HG03045 (cell line): ENCODE results near the gene TDRD7.
"Not testable (repeated sequence)": the region's sequence is repeated elsewhere in the genome, so short reads cannot be mapped to it uniquely, and the experiment has no call there.

Experiments
- ATAC-seq: cut with Tn5 transposase; IDR thresholded peaks from one replicate; pipeline ENCODE4 v1.9.1; 2021; ENCODE audit warnings: mild to moderate bottlenecking, moderate library complexity; ENCODE audit not compliant: unreplicated experiment

Gene TDRD7

DNA sequence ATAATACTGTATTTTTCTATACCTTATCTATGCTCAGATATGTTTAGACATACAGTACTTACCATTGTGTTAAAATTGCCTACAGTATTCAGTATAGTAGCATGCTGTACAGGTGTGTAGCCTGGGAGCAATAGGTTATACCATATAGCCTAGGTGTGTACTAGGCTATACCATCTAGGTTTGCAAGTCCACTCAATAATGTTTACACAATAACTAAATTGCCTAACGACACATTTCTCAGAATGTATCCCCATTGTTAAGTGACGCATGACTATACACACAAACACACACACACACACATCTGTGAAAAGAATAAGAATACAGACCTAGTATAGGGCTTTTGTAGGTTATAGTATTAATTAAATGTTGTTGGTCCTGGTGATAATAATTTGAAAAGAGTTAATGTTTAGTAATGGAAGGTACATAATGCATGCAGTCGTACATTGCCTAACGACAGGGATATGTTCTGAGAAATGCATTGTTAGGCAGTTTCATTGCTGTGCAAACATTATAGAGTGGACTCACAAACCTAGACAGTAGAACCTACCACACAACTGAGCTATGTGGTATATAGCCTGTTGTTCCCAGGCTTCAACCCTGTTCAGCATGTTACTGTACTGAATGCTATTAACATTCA, 13.6 kb downstream of the TDRD7 start:
- no peak for ATAC-seq

DNA sequence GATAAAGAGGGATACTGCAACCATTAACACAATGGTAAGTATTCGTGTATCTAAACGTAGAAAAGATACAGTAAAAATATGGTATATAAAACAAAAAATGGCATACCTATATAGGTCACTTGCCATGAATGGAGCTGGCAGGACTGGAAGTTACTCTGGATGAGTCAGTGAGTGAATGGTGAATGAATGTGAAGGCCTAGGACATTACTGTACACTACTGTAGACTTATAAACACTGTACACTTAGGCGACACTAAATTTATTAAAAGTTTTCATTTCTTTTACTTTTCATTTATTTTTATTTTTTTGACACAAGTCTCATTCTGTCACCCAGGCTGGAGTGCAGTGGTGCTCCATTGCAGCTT, 14.1 kb downstream of the TDRD7 start:
- ATAC-seq = no peak

DNA sequence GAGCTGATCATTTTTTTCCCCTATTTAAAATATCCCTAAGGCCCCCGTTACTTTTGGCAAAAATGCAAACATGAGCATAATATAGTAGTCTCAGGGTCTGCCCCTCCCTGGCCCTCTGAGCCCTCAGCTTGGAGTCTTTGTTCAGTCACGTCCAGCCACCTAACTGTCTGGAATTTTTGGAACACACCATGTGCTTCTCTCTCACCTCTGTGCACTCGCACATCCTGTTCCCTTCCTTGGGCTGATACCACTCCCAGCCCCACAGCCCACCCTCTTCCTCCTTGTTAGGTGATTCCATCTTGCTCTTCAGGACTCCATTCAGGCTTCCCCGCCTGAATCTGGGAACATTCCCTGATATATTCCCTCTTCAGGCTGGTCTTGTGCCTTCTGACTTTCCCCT, 16.0 kb downstream of the TDRD7 start:
- ATAC-seq = no peak

DNA sequence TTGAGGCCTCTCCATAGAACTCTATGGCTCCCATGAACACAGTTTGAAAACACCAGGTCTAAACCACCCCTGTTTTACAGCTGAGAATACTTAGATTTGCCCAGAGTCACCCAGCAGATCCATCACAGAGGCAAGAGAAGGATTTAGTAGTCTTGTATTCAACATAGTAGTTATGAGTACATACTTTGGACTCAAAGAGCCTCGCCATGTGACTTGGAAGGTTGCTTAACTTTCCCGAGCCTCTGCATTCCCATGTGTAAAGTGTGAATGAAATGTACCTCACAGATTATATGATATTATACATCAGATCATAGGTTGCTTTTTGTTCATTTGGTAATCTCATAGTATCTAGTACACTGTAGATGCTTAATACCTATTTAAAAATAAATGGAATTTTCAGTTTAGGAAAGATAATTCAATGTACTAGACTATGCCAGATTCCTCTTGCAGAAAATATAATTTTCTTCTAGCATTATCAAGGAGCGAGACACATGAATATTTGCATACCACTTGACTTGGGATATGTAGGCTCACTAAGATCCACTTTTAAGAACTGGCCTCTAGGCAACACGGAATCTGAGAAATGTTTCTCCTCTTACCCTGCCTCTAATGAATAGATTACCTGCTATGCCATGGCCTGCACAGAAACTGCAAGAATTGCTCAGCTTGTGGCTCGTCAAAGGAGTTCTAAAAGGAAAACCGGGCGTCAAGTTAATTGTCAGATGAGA, 18.6 kb downstream of the TDRD7 start:
- ATAC-seq = no peak

DNA sequence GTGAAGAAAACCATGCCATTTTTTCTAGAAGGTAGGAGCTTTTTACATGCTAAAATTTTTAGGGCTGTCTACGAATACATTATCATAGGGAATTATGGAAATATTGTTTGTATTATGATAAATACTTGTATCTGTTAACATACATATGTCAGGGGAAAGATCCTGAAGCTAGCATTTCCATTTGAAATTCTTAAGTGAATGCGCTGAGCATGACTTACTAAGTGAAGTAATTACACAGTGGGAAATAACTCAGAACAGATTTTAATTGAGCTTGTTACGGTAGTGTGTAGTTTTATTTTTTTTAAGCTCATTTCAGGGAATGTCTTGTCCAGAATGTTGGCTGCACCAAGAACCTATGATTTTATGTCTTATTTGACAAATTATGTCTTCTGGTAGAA, 19.1 kb downstream of the TDRD7 start:
- no peak for ATAC-seq

DNA sequence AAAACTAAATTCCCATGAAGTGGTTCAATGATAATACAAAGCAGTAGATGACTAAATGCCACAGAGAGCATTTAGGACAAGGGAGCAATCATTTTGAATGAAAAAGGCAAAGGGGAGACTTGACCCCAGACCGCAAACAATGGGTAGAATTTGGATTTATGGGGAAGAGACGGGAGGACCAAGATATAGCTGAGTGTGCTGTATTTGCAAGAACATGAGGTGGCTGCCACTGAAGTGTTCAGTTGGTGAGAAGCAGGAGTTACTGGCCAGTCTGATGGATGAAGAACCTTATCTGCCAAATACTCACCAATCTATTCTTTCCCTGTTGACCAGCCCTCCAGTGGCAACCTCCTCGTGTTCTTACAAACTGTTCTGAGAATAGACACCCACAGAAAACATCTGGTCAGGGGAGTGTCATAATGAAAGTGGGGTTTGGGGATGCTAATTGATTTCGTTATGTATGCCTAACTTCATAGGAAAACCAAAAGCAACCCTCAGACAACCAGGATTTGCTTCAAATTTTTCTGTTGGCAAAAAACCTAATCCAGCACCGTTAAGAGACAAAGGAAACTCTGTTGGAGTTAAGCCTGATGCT, 19.8 kb downstream of the TDRD7 start:
- ATAC-seq = peak; percentile 66

DNA sequence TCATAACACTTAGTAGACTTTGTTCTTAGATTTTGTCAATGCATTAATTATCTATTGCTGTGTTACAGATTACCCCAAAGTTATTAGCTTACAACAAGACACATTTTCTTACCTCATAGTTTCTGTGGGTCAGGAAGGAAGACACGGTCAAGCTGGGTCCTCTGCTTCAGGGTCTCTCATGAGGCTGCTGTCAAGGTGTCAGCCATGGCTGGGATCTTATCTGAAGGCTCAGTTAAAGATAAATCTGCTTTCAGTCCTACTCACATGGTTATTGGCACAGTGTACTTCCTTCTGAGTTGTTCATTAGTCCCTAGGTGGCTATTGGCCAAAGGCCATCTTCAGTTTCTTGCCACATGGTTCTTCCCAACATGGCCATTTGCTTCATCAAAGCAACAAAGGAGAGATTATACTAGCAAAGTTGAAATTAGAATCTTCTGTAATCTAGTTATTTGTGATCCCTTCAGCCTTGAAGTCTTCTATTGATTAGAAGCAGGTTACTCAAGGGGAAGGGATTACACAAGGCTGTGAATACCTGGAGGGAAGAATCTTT, 25.2 kb downstream of the TDRD7 start:
- no peak for ATAC-seq

DNA sequence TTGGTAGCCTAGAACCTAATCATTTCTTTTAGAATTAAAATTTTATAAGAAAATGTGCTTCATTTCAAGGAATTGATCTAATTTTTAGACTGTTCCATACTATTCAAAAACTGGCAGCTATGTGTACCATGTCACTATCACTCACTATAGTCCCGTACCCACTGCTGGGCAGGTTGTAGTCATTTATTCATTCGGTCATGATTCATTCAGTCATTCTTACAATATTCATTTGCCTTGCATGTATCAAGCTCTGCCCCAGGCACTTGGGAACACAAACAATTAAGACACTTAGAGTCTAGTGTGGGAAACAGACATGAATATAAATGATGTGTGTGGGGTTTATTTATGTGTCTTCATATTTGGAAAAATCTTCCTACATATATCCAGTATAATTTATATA, 26.4 kb downstream of the TDRD7 start:
- ATAC-seq = no peak

DNA sequence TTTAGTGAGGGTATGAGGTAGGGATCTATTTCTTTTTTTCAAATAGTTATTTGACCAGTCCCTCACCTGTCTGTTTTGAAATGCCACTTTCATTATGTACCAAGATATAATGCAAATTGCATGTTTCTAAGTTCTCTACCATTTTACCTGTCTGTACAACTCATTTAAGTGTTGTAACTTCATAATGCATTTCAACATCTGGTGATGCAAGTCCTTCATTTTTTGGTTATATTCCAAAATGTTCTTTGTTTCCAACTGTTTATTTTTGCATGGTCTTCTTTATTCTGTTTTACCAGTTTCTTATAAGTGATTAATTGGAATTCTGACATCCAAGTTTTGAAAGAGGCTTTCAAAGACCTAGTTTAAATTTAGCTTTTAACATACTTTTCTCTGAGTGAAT, 26.8 kb downstream of the TDRD7 start:
- no peak for ATAC-seq

DNA sequence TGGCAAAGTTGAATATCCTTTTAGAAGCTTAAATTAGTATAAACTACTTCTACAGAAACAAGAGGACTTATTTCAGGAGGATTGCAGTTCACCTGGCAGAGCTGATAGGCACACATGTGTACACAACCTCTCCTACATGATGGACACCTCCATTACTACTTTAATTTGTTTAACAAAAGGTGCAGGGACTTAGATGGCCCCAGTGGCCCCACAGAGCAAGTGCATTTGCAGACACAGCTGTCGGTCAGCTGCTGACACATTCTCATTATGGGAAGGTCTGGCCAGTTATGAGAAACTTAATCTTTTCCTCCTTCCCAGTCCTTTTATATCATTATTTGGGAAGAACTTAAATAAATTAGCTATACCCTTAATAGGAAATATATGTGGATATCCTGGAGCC, 28.3 kb downstream of the TDRD7 start:
- ATAC-seq = no peak

DNA sequence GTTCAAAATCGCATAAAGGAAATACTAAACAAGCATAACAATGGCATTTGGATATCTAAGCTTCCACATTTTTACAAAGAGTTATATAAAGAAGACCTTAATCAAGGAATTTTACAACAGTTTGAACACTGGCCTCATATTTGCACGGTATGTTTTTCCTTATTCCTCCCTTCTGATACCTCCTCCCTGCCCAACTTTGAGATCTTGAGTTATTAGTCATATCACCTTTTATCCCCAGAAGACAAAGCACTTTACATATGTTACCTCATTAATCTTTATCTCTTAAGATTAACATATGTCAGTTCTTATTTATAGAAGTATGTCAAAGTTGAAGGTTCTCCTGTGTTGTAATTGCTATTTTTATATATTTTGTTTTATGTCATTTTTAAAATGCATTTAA, 29.8 kb downstream of the TDRD7 start:
- ATAC-seq = no peak

DNA sequence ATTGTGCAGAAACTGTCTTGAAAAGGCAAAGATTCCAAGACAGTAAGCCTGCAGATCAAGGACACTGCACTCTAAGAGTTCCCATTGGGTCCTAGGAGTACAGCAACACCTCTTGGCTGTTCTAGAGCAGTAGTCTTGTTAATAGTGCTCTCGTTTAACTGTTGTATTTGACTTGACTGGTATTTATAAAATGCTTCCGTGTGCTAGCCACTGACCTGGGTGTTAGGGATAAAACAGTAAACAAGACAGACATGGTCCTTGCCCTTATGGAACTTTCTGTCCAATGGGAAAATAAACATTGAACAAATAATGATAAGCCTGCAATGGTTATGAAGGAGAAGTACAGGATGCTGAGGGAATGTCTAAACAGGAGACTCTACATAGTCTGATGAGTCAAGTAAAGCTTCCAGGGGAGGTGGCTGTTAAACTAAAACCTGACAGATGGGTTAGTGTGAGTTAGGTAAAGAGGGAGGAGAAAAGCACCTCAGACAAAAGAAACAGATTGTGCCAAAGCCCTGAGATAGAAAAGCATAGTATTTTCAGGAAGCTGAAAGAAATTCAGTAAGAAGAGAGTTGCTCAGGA, 33.3 kb downstream of the TDRD7 start:
- ATAC-seq = no peak

DNA sequence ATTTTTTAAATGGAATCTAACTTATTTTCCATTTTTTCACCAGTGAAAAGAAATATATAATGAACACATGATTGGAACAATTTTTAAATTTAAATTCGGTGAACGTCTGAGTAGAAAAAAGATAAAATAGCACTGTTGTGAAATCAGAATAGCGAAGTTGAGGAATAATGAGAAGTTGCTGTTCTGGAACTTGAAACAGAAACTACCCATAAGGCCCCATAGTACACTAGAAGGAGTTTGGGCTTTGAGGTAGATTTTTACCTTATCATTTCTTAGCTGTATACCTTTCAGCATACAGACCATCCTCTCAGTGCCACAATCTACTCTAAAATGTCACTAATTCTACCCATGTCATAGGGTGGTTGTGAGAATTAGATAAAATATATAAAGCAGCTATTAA, 35.1 kb downstream of the TDRD7 start:
- ATAC-seq = no peak

DNA sequence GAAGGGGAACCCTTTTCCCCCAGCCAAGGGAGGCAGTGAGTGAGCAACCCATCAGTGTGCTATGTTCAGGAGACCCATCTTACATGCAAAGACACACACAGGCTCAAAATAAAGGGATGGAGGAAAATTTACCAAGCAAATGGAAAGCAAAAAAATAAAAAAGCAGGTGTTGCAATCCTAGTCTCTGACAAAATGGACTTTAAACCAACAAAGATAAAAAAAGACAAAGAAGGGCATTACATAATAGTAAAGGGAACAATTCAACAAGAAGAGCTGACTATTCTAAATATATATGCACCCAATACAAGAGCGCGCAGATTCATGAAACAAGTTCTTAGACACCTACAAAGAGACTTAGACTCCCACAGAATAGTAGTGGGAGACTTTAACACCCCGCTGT, 41.7 kb downstream of the TDRD7 start:
- ATAC-seq = not testable (repeated sequence)

DNA sequence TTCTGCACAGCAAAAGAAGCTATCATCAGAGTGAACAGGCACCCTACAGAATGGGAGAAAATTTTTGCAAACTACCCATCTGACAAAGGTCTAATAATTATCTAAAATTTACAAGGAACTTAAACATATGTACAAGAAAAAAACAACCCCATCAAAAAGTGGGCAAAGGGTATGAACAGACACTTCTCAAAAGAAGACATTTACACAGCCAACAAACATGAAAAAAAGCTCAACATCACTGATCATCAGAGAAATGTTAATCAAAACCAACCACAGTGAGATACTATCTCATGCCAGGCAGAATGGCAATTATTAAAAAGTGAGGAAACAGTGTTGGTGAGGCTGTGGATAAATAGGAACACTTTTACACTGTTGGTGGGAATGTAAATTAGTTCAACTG, 44.9 kb downstream of the TDRD7 start:
- ATAC-seq = not testable (repeated sequence)

DNA sequence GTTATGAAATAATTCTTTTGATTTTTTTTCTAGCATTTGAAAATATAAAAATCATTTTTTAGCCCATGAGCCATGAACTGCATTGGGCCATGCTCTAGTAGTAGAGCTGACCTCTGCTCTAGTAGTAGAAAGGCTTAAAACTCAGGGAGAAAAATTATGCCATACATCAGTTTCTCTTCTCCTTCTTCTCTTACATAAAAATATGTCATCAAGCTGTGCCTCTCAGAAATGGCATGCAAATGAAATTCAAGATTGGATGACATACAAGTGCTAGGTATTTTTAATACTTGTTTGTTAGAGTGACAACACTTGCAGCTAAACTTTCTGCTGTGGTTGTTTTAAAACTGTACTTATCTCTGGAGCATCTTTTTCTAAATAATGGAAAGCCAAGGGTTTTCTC, 47.4 kb downstream of the TDRD7 start:
- no peak for ATAC-seq

DNA sequence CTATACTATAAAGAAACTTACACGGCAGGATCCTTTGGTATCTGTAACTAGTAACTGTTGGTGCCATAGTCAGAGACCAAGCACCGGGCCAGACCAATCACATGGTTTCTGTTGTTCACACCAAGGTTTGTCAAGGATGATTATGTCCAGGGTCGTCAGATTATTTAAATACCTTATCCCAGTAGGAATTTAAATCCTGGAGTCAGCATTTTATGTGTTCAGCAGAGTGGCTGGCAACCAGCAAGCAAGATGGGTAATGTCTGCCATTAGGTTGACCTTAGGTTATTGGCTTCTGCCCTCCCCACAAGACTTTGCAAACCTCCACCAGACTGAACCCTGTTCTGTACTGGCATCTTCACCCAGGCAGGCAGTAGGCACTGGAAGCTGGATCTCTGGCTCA, 50.3 kb downstream of the TDRD7 start:
- no peak for ATAC-seq

DNA sequence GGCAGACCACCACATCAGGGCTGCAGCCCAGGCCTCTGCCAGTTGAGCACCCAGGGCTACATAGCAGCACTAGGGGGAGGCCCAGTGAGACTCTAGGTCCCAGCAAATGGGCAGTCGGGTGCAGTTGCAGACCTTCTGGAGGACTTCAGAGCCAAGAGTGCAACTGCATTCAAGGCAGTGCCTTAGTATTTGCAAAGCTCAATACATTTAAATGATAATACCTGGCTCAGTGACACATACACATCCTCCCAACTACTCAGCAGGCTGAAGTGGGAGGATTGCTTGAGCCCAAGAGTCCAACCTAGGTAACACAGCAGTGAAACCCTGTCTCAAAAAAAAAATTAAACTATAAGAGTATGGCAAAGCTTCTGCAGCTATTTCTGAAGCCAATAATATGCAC, 51.0 kb downstream of the TDRD7 start:
- no peak for ATAC-seq

DNA sequence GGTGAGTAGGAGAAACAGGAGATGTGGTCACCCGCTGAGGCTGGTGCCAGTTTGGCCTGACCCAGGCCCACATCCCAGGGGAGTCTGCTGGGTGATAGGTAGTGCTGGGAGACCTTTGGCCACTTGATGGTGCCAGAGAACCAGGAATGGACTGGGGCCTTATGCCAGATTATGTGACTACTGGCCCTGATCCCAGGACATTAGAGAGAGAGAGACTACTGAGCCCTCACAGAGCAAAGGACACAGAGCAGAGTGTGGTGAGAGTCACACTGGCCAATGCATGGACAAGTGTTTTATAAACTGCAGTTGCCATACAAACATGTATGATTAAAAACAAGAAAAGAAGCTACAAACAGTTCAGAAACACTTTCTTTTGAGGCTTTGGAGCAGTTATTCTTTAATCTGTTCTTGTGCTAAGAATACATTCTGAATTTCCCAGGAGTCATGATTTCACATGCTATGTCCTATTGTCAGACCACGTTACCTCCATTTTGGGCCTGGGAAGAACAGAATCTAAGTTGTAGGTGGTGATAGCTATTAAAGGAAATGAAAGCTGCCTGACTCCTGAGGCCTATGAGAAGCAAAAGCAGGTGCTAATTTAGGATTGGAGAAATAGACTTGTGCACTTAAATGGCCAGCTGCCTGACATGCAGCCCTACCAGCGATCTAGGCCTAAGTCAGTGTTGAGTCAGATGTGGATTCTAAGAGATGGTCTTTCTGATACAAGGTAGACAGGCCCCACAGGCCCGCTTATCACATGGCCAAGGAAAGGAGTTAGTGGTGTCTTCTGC, 57.0 kb downstream of the TDRD7 start:
- ATAC-seq = peak; percentile 84

DNA sequence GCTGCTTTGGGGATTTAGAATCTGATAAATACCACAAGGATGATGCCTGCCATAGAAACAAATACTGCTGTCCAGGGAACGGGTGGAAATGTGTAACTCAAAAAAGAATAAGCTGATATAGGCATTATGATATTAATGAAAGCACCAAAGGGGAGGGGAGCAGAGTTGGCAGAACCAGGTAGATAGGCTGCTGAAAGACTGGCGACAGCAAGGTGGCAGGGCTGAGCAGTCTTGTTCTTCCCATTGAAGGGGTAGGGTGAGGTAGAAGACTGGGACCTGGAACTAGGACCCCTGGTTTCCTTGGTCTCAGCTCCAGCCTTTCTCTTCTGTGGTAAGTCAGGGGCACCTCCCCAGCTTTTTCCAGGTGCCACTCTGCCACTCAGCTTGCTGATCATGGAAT, 58.2 kb downstream of the TDRD7 start:
- no peak for ATAC-seq

DNA sequence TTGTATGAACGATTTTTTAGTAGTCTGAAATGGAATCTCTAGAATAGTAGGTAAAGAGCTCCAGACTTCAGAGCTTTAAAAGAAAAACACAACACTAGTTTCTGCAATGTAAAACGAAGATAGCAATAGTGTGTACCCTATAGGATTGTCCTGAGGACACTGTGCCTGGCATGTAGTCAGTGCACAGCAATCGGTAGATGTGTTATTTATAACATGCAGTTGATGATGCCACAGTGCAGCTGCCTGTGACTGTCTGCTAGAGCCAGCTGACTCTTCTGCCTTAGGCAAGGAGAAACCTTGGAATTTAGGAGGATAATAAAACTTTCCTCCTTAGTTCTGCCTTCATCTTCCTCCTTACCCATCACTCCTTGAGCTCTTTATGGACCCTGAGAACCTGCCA, 61.8 kb downstream of the TDRD7 start:
- ATAC-seq = no peak
